GM12891 (cell line): ENCODE measurements around the gene FNDC3B.

ENCODE experiments used
- POLR2A ChIP-seq: IDR thresholded peaks from 2 replicates; pipeline ENCODE4 v1.6.1; 2011; ENCODE audit warnings: low read depth, low read length, control low read depth
- POLR2AphosphoS5 ChIP-seq: IDR thresholded peaks from 2 replicates; pipeline ENCODE4 v1.6.1; 2011; ENCODE audit warnings: low read depth, low read length, control low read depth

DNA sequence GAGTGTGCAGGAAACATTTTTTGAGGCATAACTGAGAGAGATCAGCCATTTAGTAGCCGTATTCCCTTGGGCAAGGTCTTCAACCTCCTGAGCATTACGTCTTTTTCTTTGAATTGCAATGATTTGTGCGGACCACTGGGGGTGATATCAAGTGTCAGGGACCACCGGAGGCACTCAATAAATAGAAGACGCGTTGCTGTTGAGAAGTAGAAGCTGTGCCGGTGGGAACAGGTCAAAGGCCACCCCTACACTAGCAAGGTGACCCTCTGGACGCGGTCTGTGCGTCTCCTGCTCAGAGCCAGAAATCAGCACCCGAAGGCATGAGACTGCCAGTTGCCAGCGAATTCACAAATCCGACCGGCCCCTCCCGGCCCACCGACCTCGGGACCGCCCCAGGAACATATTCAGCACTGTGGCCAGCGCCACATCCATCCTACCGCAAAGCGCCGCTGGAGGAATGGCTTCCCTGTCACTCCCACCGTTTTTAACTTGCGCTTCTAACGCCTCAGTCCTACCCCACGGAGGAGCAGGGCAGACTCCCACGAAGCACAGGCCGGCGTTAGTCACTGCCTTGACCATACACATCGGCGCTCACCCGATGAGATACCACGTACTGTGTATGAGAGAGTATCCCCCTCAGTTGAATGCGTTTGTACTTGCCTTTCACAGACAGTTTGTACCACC, 410.2 kb downstream of the FNDC3B start:
- TF ChIP-seq POLR2A, result no peak
- no peak for TF ChIP-seq POLR2AphosphoS5
